Sigmoid colon (tissue), 7 donors: ENCODE data around the gene WIF1. TPM values are rescaled to one million over a fixed set of nuclear protein-coding genes. Genes with fewer than 3 reads are reported as not detected.

ENCODE experiments used
- DNase-seq: peaks from one replicate; pipeline ENCODE4 v3.0.0-alpha.2; 2019
- H3K27ac ChIP-seq, 4 donors: fragments of 200-600 bp; sonication (generic); one replicate each; pipeline ENCODE4 v1.5.1; 2016 to 2019; ENCODE audit warnings: mild to moderate bottlenecking in 1 of 4
- H3K27me3 ChIP-seq, 3 donors: fragments of 200-600 bp; sonication (generic); one replicate each; pipeline ENCODE4 v1.5.1; 2019; ENCODE audit warnings: mild to moderate bottlenecking in 1 of 3
- H3K36me3 ChIP-seq, 4 donors: fragments of 200-600 bp; sonication (generic); one replicate each; pipeline ENCODE4 v1.5.1; 2016 to 2019
- H3K4me1 ChIP-seq, 4 donors: fragments of 200-600 bp; sonication (generic); one replicate each; pipeline ENCODE4 v1.5.1; 2017 to 2019
- H3K4me3 ChIP-seq, 4 donors: fragments of 200-600 bp; sonication (generic); one replicate each; pipeline ENCODE4 v1.5.1; 2017 to 2019; ENCODE audit warnings: mild to moderate bottlenecking in 2 of 4, moderate library complexity in 1 of 4
- H3K9me3 ChIP-seq, 4 donors: fragments of 200-600 bp in 3 of 4; sonication (generic) in 3 of 4; one replicate each; pipeline versions ENCODE4 v1.5.1 to v1.6.1; 2013 to 2019
- EP300 ChIP-seq, 4 donors: sonication (generic); formaldehyde crosslinking; IDR thresholded peaks; one replicate each; pipeline ENCODE4 v1.6.1; 2017; ENCODE audit warnings: antibody characterized with exemption in 4 of 4
- POLR2A ChIP-seq, 2 donors: fragments of 450-650 bp; IDR thresholded peaks; one replicate each; pipeline ENCODE4 v1.6.1; 2016; ENCODE audit warnings: antibody characterized with exemption in 2 of 2, mild to moderate bottlenecking in 2 of 2, moderate library complexity in 2 of 2
- POLR2AphosphoS5 ChIP-seq, 4 donors: sonication (generic); formaldehyde crosslinking; IDR thresholded peaks; one replicate each; pipeline ENCODE4 v1.6.1; 2017; ENCODE audit warnings: antibody characterized with exemption in 4 of 4
- WGBS, 2 donors: extraction: QIAGEN DNeasy Blood & Tissue Kit; methylation state at CpG; one replicate each; pipeline ENCODE4 v1.1.7; 2013; 5-methylcytosine and 5-hydroxymethylcytosine counted together
- intact Hi-C: fragments of 100-400 bp; cut with DNase I; formaldehyde crosslinking; loops from one replicate; pipeline ENCODE4 v1.15.1; 2023
- polyA plus RNA-seq, 3 donors: library from polyadenylated mRNA; stranded (reverse); fragments of 200-250 nt; gene quantifications; one replicate each; pipeline ENCODE4 v1.2.3, GENCODE V29; 2013
- total RNA-seq, 4 donors: library from RNA; depleted of rRNA; stranded (reverse); fragments of >200 nt; gene quantifications; one replicate each; pipeline ENCODE4 v1.1.0, GENCODE V29; 2016
- TF ChIP-seq, protein P1 (sequence below), 4 experiments: fragments of 450-650 bp in 3 of 4; fragments of 200-600 bp in 1 of 4; IDR thresholded peaks; one replicate each; pipeline ENCODE4 v1.5.1; 2016 to 2019; ENCODE audit warnings: antibody characterized with exemption in 4 of 4, mild to moderate bottlenecking in 3 of 4, moderate library complexity in 2 of 4
- donor health status: healthy with polysubstance abuse.
- donor health status: Bipolar disorder and iron deficiency.
- donor health status: healthy.

Gene WIF1
- total and polyA plus RNA-seq, 7 donors, result 0.15 TPM; not detected in 6

DNA sequence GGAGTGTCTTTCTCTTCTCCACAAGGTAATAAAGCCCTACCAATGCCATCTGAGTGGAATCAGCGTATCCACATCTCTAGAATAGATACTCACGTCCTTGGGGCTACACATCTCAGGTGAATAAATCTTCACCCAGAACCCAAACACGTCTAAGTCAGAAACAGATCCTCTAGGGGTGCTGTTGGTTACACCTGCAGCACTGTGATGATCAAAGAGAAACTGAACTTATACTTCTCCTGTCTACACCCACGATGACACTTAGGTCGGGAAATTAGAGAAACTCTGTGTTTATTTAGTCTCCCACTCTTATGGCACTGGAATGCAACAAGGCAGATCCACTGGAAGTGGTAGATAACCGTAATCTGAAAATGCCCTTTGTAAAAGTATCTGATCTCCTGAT is 46.2 kb downstream of the WIF1 start:
- H3K4me3 ChIP-seq, result no peak overlapping the region
- TF ChIP-seq, protein P1, sequence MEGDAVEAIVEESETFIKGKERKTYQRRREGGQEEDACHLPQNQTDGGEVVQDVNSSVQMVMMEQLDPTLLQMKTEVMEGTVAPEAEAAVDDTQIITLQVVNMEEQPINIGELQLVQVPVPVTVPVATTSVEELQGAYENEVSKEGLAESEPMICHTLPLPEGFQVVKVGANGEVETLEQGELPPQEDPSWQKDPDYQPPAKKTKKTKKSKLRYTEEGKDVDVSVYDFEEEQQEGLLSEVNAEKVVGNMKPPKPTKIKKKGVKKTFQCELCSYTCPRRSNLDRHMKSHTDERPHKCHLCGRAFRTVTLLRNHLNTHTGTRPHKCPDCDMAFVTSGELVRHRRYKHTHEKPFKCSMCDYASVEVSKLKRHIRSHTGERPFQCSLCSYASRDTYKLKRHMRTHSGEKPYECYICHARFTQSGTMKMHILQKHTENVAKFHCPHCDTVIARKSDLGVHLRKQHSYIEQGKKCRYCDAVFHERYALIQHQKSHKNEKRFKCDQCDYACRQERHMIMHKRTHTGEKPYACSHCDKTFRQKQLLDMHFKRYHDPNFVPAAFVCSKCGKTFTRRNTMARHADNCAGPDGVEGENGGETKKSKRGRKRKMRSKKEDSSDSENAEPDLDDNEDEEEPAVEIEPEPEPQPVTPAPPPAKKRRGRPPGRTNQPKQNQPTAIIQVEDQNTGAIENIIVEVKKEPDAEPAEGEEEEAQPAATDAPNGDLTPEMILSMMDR (IDR thresholded peaks at IDR 0.05), result no peak
- TF ChIP-seq POLR2A (IDR thresholded peaks at IDR 0.05), result no peak
- TF ChIP-seq POLR2AphosphoS5 (IDR thresholded peaks at IDR 0.05), result no peak
- TF ChIP-seq EP300 (IDR thresholded peaks at IDR 0.05), result no peak
- H3K27me3 ChIP-seq, result no peaks in the 10 kb centered on the region
- H3K27ac ChIP-seq, result no peak overlapping the region
- H3K9me3 ChIP-seq, result no peaks in the 10 kb centered on the region
- intact Hi-C loops, result no loop called here
- WGBS, 2 donors, result 55 to 71% methylated on average over 6 of the region's 6 CpGs
- DNase-seq, result no peak
- no peaks in the 10 kb centered on the region for H3K36me3 ChIP-seq
- no peaks in the 10 kb centered on the region for H3K4me1 ChIP-seq

DNA sequence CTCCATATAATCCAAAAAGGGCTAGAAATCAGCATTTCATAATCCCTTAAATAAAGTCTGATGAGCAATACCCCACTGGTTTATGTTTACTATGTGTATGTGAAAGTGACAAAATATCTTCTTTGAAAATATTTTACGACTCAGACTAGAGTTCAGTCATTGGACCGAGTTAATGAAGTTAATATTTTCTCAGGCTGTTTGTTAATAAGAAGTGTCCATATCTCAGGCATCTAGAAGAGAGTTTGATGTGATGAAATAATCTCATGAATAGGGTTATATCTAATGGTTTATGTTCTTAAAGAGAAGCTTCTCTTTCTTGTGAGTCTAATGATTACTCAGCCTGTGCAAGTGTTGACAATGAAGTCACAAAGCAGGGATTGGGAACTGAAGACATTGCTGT is 51.8 kb downstream of the WIF1 start:
- Histone ChIP-seq H3K36me3 (no peaks in the 10 kb centered on the region), H3K4me3 (no peak overlapping the region), H3K27ac (no peak overlapping the region), H3K9me3 (no peaks in the 10 kb centered on the region), H3K4me1 (no peaks in the 10 kb centered on the region), H3K27me3 (no peaks in the 10 kb centered on the region)
- DNase-seq, result no peak
- TF ChIP-seq, protein P1 (IDR thresholded peaks at IDR 0.05), result no peak
- TF ChIP-seq POLR2A (IDR thresholded peaks at IDR 0.05) (no peak), EP300 (IDR thresholded peaks at IDR 0.05) (no peak), POLR2AphosphoS5 (IDR thresholded peaks at IDR 0.05) (no peak)
- intact Hi-C loops, result no loop called here
- 76 to 86% methylated on average over 2 of the region's 2 CpGs for WGBS, 2 donors

DNA sequence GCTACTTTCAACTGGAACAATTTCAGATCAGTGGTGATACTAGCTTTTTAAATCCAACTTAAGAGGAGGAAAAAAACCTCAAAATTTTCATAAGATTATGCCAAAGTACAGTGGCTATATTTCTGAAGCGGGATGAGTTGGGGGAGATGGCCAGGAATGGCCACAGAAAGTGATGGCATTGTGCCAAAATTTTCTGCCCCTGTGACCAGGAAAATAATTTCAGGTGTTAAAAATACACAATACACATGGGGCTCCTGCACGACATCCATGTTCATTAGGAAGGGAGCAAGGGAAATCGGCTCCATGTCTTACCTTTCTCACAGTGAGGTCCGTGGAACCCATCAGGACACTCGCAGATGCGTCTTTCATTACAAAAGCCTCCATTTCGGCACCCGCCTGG is 53.7 kb downstream of the WIF1 start:
- intact Hi-C loops, result no loop called here
- no peak for TF ChIP-seq POLR2AphosphoS5 (IDR thresholded peaks at IDR 0.05)
- TF ChIP-seq, protein P1 (IDR thresholded peaks at IDR 0.05), result no peak
- no peak for TF ChIP-seq EP300 (IDR thresholded peaks at IDR 0.05)
- TF ChIP-seq POLR2A (IDR thresholded peaks at IDR 0.05), result no peak

DNA sequence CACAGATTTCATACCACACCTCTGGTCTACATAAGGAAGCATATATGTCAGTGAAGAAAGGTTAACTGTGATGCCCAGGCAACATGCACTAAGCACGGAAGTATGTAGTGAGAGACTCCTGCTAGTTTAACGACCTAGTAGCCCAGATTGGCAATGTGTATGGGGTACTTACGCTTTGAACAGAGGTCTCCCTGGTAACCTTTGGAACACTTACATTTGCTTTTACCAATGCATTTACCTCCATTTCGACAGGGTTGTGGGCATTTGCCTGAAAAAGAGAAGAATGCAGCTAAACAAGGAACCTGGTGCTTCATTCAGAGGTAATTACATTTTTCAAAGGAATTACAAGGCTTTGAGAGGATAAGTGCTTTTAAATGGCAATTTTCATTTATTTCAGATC is 65.2 kb downstream of the WIF1 start:
- no peaks in the 10 kb centered on the region for H3K4me1 ChIP-seq
- H3K27ac ChIP-seq, result no peak overlapping the region
- 76 to 84% methylated on average over 4 of the region's 4 CpGs for WGBS, 2 donors

More for the DNA sequence above, 53.7 kb downstream of the WIF1 start:
- no peaks in the 10 kb centered on the region for H3K27me3 ChIP-seq
- H3K4me3 ChIP-seq, result no peak overlapping the region
- no peaks in the 10 kb centered on the region for H3K4me1 ChIP-seq
- 92 to 95% methylated on average over 8 of the region's 8 CpGs for WGBS, 2 donors
- H3K27ac ChIP-seq, result no peak overlapping the region
- no peaks in the 10 kb centered on the region for H3K36me3 ChIP-seq
- no peak for DNase-seq
- no peaks in the 10 kb centered on the region for H3K9me3 ChIP-seq

More for the DNA sequence above, 65.2 kb downstream of the WIF1 start:
- TF ChIP-seq POLR2A (IDR thresholded peaks at IDR 0.05) (no peak), EP300 (IDR thresholded peaks at IDR 0.05) (no peak), POLR2AphosphoS5 (IDR thresholded peaks at IDR 0.05) (no peak)
- TF ChIP-seq, protein P1 (IDR thresholded peaks at IDR 0.05), result no peak
- no peaks in the 10 kb centered on the region for H3K9me3 ChIP-seq
- no peak for DNase-seq
- no peaks in the 10 kb centered on the region for H3K36me3 ChIP-seq
- H3K27me3 ChIP-seq, result peaks cover 0 to 2% (median 0%) of the 10 kb centered on the region in 3 donors
- intact Hi-C loops, result no loop called here
- no peak overlapping the region for H3K4me3 ChIP-seq
